ENCODE data around the gene MINK1. TPM values are rescaled to one million over a fixed set of nuclear protein-coding genes. Genes with fewer than 3 reads are reported as not detected.

Gene MINK1
- total RNA-seq, 1 donor from 2014 or later, result 117 TPM

- Mint-ChIP-seq H3K36me3 (peaks cover 37% of the 10 kb centered on the region), H3K9me3 (no peaks in the 10 kb centered on the region), H3K4me1 (no peaks in the 10 kb centered on the region), H3K27ac (no peak overlapping the region), H3K4me3 (no peak overlapping the region), H3K27me3 (ENCODE audit: low read depth) (no peaks in the 10 kb centered on the region)
- DNase-seq (ENCODE audit: low spot score in 2 of 2, unreplicated experiment in 2 of 2), result no peak
- TF ChIP-seq CTCF (IDR thresholded peaks at IDR 0.05; ENCODE audit: unreplicated experiment), result peak; percentile 27
Measured at GRCh38 chr17:4815043-4815675, 18.0 kb upstream of the MINK1 start.

- TF ChIP-seq CTCF (IDR thresholded peaks at IDR 0.05; ENCODE audit: unreplicated experiment), result no peak
- H3K9me3 Mint-ChIP-seq, result no peaks in the 10 kb centered on the region
- H3K4me3 Mint-ChIP-seq, result no peak overlapping the region
- DNase-seq (ENCODE audit: low spot score in 2 of 2, unreplicated experiment in 2 of 2), result no peak
- H3K36me3 Mint-ChIP-seq, result peaks cover 31% of the 10 kb centered on the region
- no peaks in the 10 kb centered on the region for H3K4me1 Mint-ChIP-seq
- no peaks in the 10 kb centered on the region for H3K27me3 Mint-ChIP-seq (ENCODE audit: low read depth)
- H3K27ac Mint-ChIP-seq, result no peak overlapping the region
Measured at GRCh38 chr17:4816826-4817225, 16.3 kb upstream of the MINK1 start.

GRCh38 chr17:4818276-4818675 lies 14.9 kb upstream of the MINK1 start:
- no peaks in the 10 kb centered on the region for H3K27me3 Mint-ChIP-seq (ENCODE audit: low read depth)

GRCh38 chr17:4822835-4823234 lies 10.3 kb upstream of the MINK1 start:
- no peak for TF ChIP-seq CTCF (IDR thresholded peaks at IDR 0.05; ENCODE audit: unreplicated experiment)
- H3K9me3 Mint-ChIP-seq, result no peaks in the 10 kb centered on the region
- no peaks in the 10 kb centered on the region for H3K4me1 Mint-ChIP-seq
- no peak for DNase-seq (ENCODE audit: low spot score in 2 of 2, unreplicated experiment in 2 of 2)
- no peak overlapping the region for H3K27ac Mint-ChIP-seq
- H3K4me3 Mint-ChIP-seq, result no peak overlapping the region
- H3K36me3 Mint-ChIP-seq, result peaks cover 13% of the 10 kb centered on the region
- no peaks in the 10 kb centered on the region for H3K27me3 Mint-ChIP-seq (ENCODE audit: low read depth)

More at GRCh38 chr17:4818276-4818675, 14.9 kb upstream of the MINK1 start:
- Mint-ChIP-seq H3K27ac (no peak overlapping the region), H3K9me3 (no peaks in the 10 kb centered on the region), H3K4me3 (no peak overlapping the region), H3K36me3 (peaks cover 29% of the 10 kb centered on the region), H3K4me1 (no peaks in the 10 kb centered on the region)
- no peak for TF ChIP-seq CTCF (IDR thresholded peaks at IDR 0.05; ENCODE audit: unreplicated experiment)
- DNase-seq (ENCODE audit: low spot score in 2 of 2, unreplicated experiment in 2 of 2), result no peak

GRCh38 chr17:4823373-4824089 lies 9.6 kb upstream of the MINK1 start:
- H3K27ac Mint-ChIP-seq, result no peak overlapping the region
- DNase-seq (ENCODE audit: low spot score in 2 of 2, unreplicated experiment in 2 of 2), result no peak

More at GRCh38 chr17:4823373-4824089, 9.6 kb upstream of the MINK1 start:
- no peak for TF ChIP-seq CTCF (IDR thresholded peaks at IDR 0.05; ENCODE audit: unreplicated experiment)
- Mint-ChIP-seq H3K36me3 (peaks cover 9% of the 10 kb centered on the region), H3K4me3 (no peak overlapping the region), H3K4me1 (no peaks in the 10 kb centered on the region), H3K27me3 (ENCODE audit: low read depth) (no peaks in the 10 kb centered on the region), H3K9me3 (no peaks in the 10 kb centered on the region)
